Endothelial cell of umbilical vein (primary cell): ENCODE measurements around the gene GABRA5. TPM values are rescaled to one million over a fixed set of nuclear protein-coding genes. Genes with fewer than 3 reads are reported as not detected.

Experiments used
- BruUV-seq: library from RNA; stranded (reverse); fragments of 400-500 nt; replicated peaks from 2 replicates; lab custom pipeline; 2021; lab: Mats Ljungman, UMichigan
- CTCF ChIA-PET: fragments of 300-600, 350-600 bp; sonication (Branson Sonifier 250); formaldehyde crosslinking; loops from one replicate; lab custom pipeline; 2021; ENCODE audit warnings: antibody characterized with exemption, inconsistent platforms; lab: Charles Lee
- POLR2A ChIA-PET: fragments of 300-600, 350-600 bp; sonication (Branson Sonifier 250); formaldehyde crosslinking; loops from one replicate; lab custom pipeline; 2021; ENCODE audit warnings: antibody characterized with exemption, inconsistent platforms; lab: Charles Lee
- DNase-seq: peaks from one replicate; pipeline ENCODE4 v3.0.0-alpha.2; 2011; ENCODE audit warnings: low read depth, low spot score
- FAIRE-seq: peaks from 2 replicates; lab custom pipeline; 2011; peaks lifted over from hg19 to GRCh38; lab: Jason Lieb, UNC
- H2AFZ ChIP-seq: 2 replicates; pipeline ENCODE4 v1.6.0; 2012; ENCODE audit warnings: low read depth, low read length, control low read depth, inconsistent platforms
- H3K27ac ChIP-seq: 2 replicates; pipeline ENCODE4 v1.5.1; 2011; ENCODE audit warnings: low read depth, mild to moderate bottlenecking, control low read depth, low read length, moderate library complexity; ENCODE audit not compliant: insufficient read depth
- H3K27me3 ChIP-seq, 2 experiments: 2 replicates each; pipeline versions ENCODE4 v1.6.0 to v1.6.1; 2011; ENCODE audit warnings: low read length in 2 of 2, mixed read lengths in 1 of 2; ENCODE audit not compliant: control insufficient read depth in 2 of 2, insufficient read depth in 2 of 2
- H3K36me3 ChIP-seq, 2 experiments: 2 replicates in 1 of 2; 3 replicates in 1 of 2; pipeline ENCODE4 v1.5.1; 2011; ENCODE audit warnings: low read length in 2 of 2, mild to moderate bottlenecking in 1 of 2, moderate library complexity in 1 of 2; ENCODE audit not compliant: control insufficient read depth in 2 of 2, insufficient read depth in 2 of 2; ENCODE audit errors: extremely low read depth in 1 of 2
- H3K4me1 ChIP-seq: 3 replicates; pipeline ENCODE4 v1.5.1; 2011; ENCODE audit warnings: mild to moderate bottlenecking, low read length; ENCODE audit not compliant: control insufficient read depth, insufficient read depth; ENCODE audit errors: extremely low read depth
- H3K4me2 ChIP-seq: 2 replicates; pipeline ENCODE4 v1.6.1; 2011; ENCODE audit warnings: low read length, control low read depth, mixed read lengths; ENCODE audit not compliant: insufficient read depth
- H3K4me3 ChIP-seq, 3 experiments: fragments of 200-600 bp in 1 of 3; sonication (generic), shearing (Covaris generic) in 1 of 3; replicated peaks in 1 of 3; 2 replicates each; pipeline ENCODE4 v1.5.1; 2011 to 2016; ENCODE audit warnings: control low read depth in 3 of 3, low read length in 3 of 3, mild to moderate bottlenecking in 2 of 3, inconsistent platforms in 1 of 3, low read depth in 1 of 3, moderate library complexity in 1 of 3; ENCODE audit not compliant: insufficient read depth in 1 of 3
- H3K79me2 ChIP-seq: 2 replicates; pipeline ENCODE4 v1.6.0; 2012; ENCODE audit warnings: low read length, inconsistent platforms; ENCODE audit not compliant: control insufficient read depth, insufficient read depth
- H3K9ac ChIP-seq: replicated peaks from 2 replicates; pipeline ENCODE3; 2011; ENCODE audit warnings: low read length, control low read depth; ENCODE audit not compliant: insufficient read depth; ENCODE audit errors: extremely low read depth
- H3K9me1 ChIP-seq: replicated peaks from 3 replicates; pipeline ENCODE4 v1.6.0; 2011; ENCODE audit warnings: mild to moderate bottlenecking, low read length; ENCODE audit not compliant: control insufficient read depth, insufficient read depth; ENCODE audit errors: extremely low read depth
- H3K9me3 ChIP-seq: replicated peaks from 2 replicates; pipeline ENCODE4 v1.5.1; 2012; ENCODE audit warnings: low read length, inconsistent platforms; ENCODE audit not compliant: control insufficient read depth, insufficient read depth
- H4K20me1 ChIP-seq: replicated peaks from 2 replicates; pipeline ENCODE3; 2011; ENCODE audit warnings: mild to moderate bottlenecking, low read length; ENCODE audit not compliant: control insufficient read depth, insufficient read depth; ENCODE audit errors: extremely low read depth
- EZH2 ChIP-seq: IDR thresholded peaks from 2 replicates; pipeline ENCODE4 v1.6.1; 2012; ENCODE audit warnings: borderline replicate concordance, low read depth, mild to moderate bottlenecking, moderate library complexity, low read length, inconsistent platforms; ENCODE audit not compliant: severe bottlenecking
- FOS ChIP-seq: IDR thresholded peaks from 2 replicates; pipeline ENCODE4 v1.6.1; 2011; ENCODE audit warnings: mild to moderate bottlenecking, low read length, moderate library complexity, borderline replicate concordance; ENCODE audit not compliant: insufficient read depth
- GATA2 ChIP-seq: IDR thresholded peaks from 2 replicates; pipeline ENCODE4 v1.7.0; 2011; ENCODE audit warnings: low read depth, mild to moderate bottlenecking, moderate library complexity, mixed read lengths, low read length; ENCODE audit not compliant: insufficient read length, insufficient read depth
- JUN ChIP-seq: IDR thresholded peaks from 2 replicates; pipeline ENCODE4 v1.6.1; 2011; ENCODE audit warnings: borderline replicate concordance, low read depth; ENCODE audit not compliant: insufficient read length, insufficient read depth
- MYC ChIP-seq: IDR thresholded peaks from one replicate; pipeline ENCODE4 v1.6.1; 2011; ENCODE audit warnings: mild to moderate bottlenecking, low read depth, low read length
- POLR2A ChIP-seq: IDR thresholded peaks from 2 replicates; pipeline ENCODE4 v1.6.1; 2012; ENCODE audit warnings: low read depth, mild to moderate bottlenecking, control low read depth, low read length
- POLR2AphosphoS5 ChIP-seq: IDR thresholded peaks from 2 replicates; pipeline ENCODE4 v1.6.1; 2012; ENCODE audit warnings: low read depth, mild to moderate bottlenecking, control low read depth, low read length, moderate library complexity; ENCODE audit not compliant: insufficient read depth
- dilution Hi-C: fragments of 300-500 bp; cut with MboI; formaldehyde crosslinking; loops from one replicate; pipeline ENCODE4 v1.15.0; 2019; ENCODE audit warnings: low sequenced_read_pairs; ENCODE audit not compliant: extremely low pct_ligation_motif_present
- intact Hi-C: fragments of 100-400 bp; cut with micrococcal nuclease; formaldehyde crosslinking; loops from one replicate; pipeline ENCODE4 v1.10.0; 2022
- polyA plus RNA-seq, 4 experiments: library from polyadenylated mRNA; depleted of rRNA in 3 of 4; stranded (reverse) in 3 of 4; unstranded in 1 of 4; fragments of >200 nt; gene quantifications; 2 replicates each; pipeline versions ENCODE4 v1.2.1 to v1.2.3, GENCODE V29; 2011 to 2012; ENCODE audit warnings: missing spikeins in 1 of 4
- total RNA-seq: library from RNA; stranded (reverse); gene quantifications from 2 replicates; pipeline ENCODE4 v1.2.3, GENCODE V29; 2021
- TF ChIP-seq, protein P1 (sequence below): IDR thresholded peaks from 2 replicates; pipeline ENCODE4 v1.6.1; 2011; ENCODE audit not compliant: insufficient read depth, insufficient read length
- TF ChIP-seq, protein P2 (sequence below), 2 donors: IDR thresholded peaks; 1 replicate in 1 of 2; 2 replicates in 1 of 2; pipeline ENCODE4 v1.5.1; 2011; ENCODE audit warnings: low read length in 2 of 2, mild to moderate bottlenecking in 2 of 2, moderate library complexity in 2 of 2, control low read depth in 1 of 2, inconsistent platforms in 1 of 2, low read depth in 1 of 2; ENCODE audit not compliant: insufficient read depth in 1 of 2; ENCODE audit errors: extremely low read depth in 1 of 2

GABRA5 gene
- total and polyA plus RNA-seq, 2 donors (not counting 3 experiments of a cell fraction or from before 2014, with no cell fraction given): not detected

GRCh38 chr15:26943866-26944265 is 77.0 kb downstream of the GABRA5 start:
- H3K9ac ChIP-seq: no peak overlapping the region
- no peak overlapping the region for H3K4me3 ChIP-seq
- no peaks in the 10 kb centered on the region for H4K20me1 ChIP-seq
- H3K79me2 ChIP-seq: no peaks in the 10 kb centered on the region
- no peak overlapping the region for H2AFZ ChIP-seq
- dilution Hi-C loops: no loop called here
- H3K9me3 ChIP-seq: peaks cover 5% of the 10 kb centered on the region
- H3K4me2 ChIP-seq: no peak overlapping the region
- H3K36me3 ChIP-seq: no peaks in the 10 kb centered on the region
- TF ChIP-seq JUN (no peak), MYC (no peak), FOS (no peak), GATA2 (no peak), EZH2 (no peak), POLR2AphosphoS5 (no peak), POLR2A (no peak)
- TF ChIP-seq, protein P1, sequence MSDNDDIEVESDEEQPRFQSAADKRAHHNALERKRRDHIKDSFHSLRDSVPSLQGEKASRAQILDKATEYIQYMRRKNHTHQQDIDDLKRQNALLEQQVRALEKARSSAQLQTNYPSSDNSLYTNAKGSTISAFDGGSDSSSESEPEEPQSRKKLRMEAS: no peak
- TF ChIP-seq, protein P2, sequence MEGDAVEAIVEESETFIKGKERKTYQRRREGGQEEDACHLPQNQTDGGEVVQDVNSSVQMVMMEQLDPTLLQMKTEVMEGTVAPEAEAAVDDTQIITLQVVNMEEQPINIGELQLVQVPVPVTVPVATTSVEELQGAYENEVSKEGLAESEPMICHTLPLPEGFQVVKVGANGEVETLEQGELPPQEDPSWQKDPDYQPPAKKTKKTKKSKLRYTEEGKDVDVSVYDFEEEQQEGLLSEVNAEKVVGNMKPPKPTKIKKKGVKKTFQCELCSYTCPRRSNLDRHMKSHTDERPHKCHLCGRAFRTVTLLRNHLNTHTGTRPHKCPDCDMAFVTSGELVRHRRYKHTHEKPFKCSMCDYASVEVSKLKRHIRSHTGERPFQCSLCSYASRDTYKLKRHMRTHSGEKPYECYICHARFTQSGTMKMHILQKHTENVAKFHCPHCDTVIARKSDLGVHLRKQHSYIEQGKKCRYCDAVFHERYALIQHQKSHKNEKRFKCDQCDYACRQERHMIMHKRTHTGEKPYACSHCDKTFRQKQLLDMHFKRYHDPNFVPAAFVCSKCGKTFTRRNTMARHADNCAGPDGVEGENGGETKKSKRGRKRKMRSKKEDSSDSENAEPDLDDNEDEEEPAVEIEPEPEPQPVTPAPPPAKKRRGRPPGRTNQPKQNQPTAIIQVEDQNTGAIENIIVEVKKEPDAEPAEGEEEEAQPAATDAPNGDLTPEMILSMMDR (IDR thresholded peaks at IDR 0.05; ENCODE audit: extremely low read depth in 1 of 2, insufficient read depth in 1 of 2, low read depth in 1 of 2, low read length in 2 of 2): no peak
- H3K27ac ChIP-seq: no peak overlapping the region
- FAIRE-seq (no peak), DNase-seq (no peak)
- no peaks in the 10 kb centered on the region for H3K9me1 ChIP-seq
- H3K4me1 ChIP-seq: no peaks in the 10 kb centered on the region
- intact Hi-C loops: no loop called here
- CTCF ChIA-PET: no interaction called here
- POLR2A ChIA-PET: no interaction called here
- no TSS peak for BruUV-seq
- no peaks in the 10 kb centered on the region for H3K27me3 ChIP-seq
